Transverse colon (tissue), 4 donors: ENCODE results near the gene TP53BP1. TPM values are rescaled to one million over a fixed set of nuclear protein-coding genes. Genes with fewer than 3 reads are reported as not detected.

Source experiments
- DNase-seq: peaks from one replicate; pipeline ENCODE4 v3.0.0-alpha.2; 2019
- H3K27ac ChIP-seq, 4 donors: fragments of 200-600 bp; sonication (generic); 2 replicates each; pipeline ENCODE4 v1.5.1; 2016 to 2018; ENCODE audit warnings: inconsistent platforms in 4 of 4
- H3K27me3 ChIP-seq: fragments of 200-600 bp; sonication (generic); 2 replicates; pipeline ENCODE4 v1.5.1; 2017; ENCODE audit warnings: inconsistent platforms
- H3K36me3 ChIP-seq, 4 donors: fragments of 200-600 bp; sonication (generic); 2 replicates each; pipeline ENCODE4 v1.5.1; 2017 to 2019; ENCODE audit warnings: inconsistent platforms in 4 of 4
- H3K4me1 ChIP-seq, 4 donors: fragments of 200-600 bp; sonication (generic); 2 replicates each; pipeline ENCODE4 v1.5.1; 2017 to 2020; ENCODE audit warnings: inconsistent platforms in 4 of 4
- H3K4me3 ChIP-seq, 4 donors: fragments of 200-600 bp; sonication (generic); 1 replicate in 1 of 4; 2 replicates in 3 of 4; pipeline versions ENCODE4 v1.5.1 to v1.6.1; 2017 to 2019; ENCODE audit warnings: inconsistent platforms in 4 of 4
- H3K9me3 ChIP-seq, 2 donors: fragments of 200-600 bp; sonication (generic); 2 replicates each; pipeline ENCODE4 v1.5.1; 2017 to 2019; ENCODE audit warnings: inconsistent platforms in 2 of 2
- CTCF ChIP-seq, 5 experiments: fragments of 200-600 bp in 3 of 5; fragments of 450-650 bp in 2 of 5; sonication (generic) in 3 of 5; IDR thresholded peaks; 1 replicate in 2 of 5; 2 replicates in 3 of 5; pipeline ENCODE4 v1.5.1; 2016 to 2017; ENCODE audit warnings: antibody characterized with exemption in 5 of 5, inconsistent platforms in 3 of 5, mild to moderate bottlenecking in 2 of 5, moderate library complexity in 1 of 5
- EP300 ChIP-seq: sonication (generic); formaldehyde crosslinking; IDR thresholded peaks from one replicate; pipeline ENCODE4 v1.6.1; 2017; ENCODE audit warnings: antibody characterized with exemption, low read depth
- POLR2A ChIP-seq: fragments of 450-650 bp; IDR thresholded peaks from one replicate; pipeline ENCODE4 v1.6.1; 2016; ENCODE audit warnings: antibody characterized with exemption, mild to moderate bottlenecking, moderate library complexity
- POLR2AphosphoS5 ChIP-seq, 3 donors: sonication (generic); formaldehyde crosslinking; IDR thresholded peaks; one replicate each; pipeline ENCODE4 v1.6.1; 2016; ENCODE audit warnings: antibody characterized with exemption in 3 of 3
- WGBS, 2 donors: methylation state at CpG; one replicate each; pipeline ENCODE4 v1.1.5; 2018; ENCODE audit warnings: low coverage in 1 of 2; 5-methylcytosine and 5-hydroxymethylcytosine counted together
- in situ Hi-C, 4 donors: fragments of 200-750 bp; cut with MboI; loops; one replicate each; pipeline versions ENCODE4 v1.15.0 to v1.15.1; 2017; ENCODE audit warnings: low sequenced_read_pairs in 3 of 4, low pct_ligation_motif_present in 1 of 4, low pct_unique_long_range_greater_than_20kb in 1 of 4
- intact Hi-C: fragments of 100-400 bp; cut with DNase I; formaldehyde crosslinking; loops from one replicate; pipeline ENCODE4 v1.15.1; 2023; ENCODE audit warnings: low total_unique reads
- total RNA-seq, 4 donors: library from RNA; depleted of rRNA; stranded (reverse); fragments of >200 nt; gene quantifications; one replicate each; pipeline ENCODE4 v1.1.0, GENCODE V29; 2016

Gene TP53BP1
- total RNA-seq, 4 donors from 2014 or later = 25.1 to 40.8 (median 33.7) TPM

- WGBS, 2 donors = 91 to 95% methylated on average over 4 of the region's 4 CpGs
- Histone ChIP-seq H3K4me3 (no peak overlapping the region), H3K27me3 (no peaks in the 10 kb centered on the region), H3K36me3 (peaks cover 0 to 50% (median 23%) of the 10 kb centered on the region in 4 donors), H3K4me1 (no peaks in the 10 kb centered on the region), H3K9me3 (no peaks in the 10 kb centered on the region), H3K27ac (no peak overlapping the region)
- in situ Hi-C loops = no loop called here
- no peak for TF ChIP-seq POLR2A
- TF ChIP-seq EP300 = no peak
- no peak for TF ChIP-seq POLR2AphosphoS5 (IDR thresholded peaks at IDR 0.05)
- TF ChIP-seq CTCF (IDR thresholded peaks at IDR 0.05) = no peak
- DNase-seq = no peak
- intact Hi-C loops = no loop called here
Measured at GRCh38 chr15:43382310-43382709, 110.6 kb downstream of the TP53BP1 start.

- no peaks in the 10 kb centered on the region for H3K27me3 ChIP-seq
- no peak overlapping the region for H3K4me3 ChIP-seq
- no peaks in the 10 kb centered on the region for H3K9me3 ChIP-seq
- H3K4me1 ChIP-seq = no peaks in the 10 kb centered on the region
- DNase-seq = no peak
- in situ Hi-C loops (no loop called here), intact Hi-C loops (no loop called here)
- H3K36me3 ChIP-seq = peaks cover 0 to 20% (median 9%) of the 10 kb centered on the region in 4 donors
- TF ChIP-seq CTCF (IDR thresholded peaks at IDR 0.05) (no peak), POLR2A (no peak), POLR2AphosphoS5 (IDR thresholded peaks at IDR 0.05) (no peak), EP300 (no peak)
- H3K27ac ChIP-seq = no peak overlapping the region
Measured at GRCh38 chr15:43378601-43379000, 114.4 kb downstream of the TP53BP1 start.

- 81 to 97% methylated on average over 6 to 13 of the region's 13 CpGs for WGBS, 2 donors
- Histone ChIP-seq H3K36me3 (peaks cover 0 to 10% (median 0%) of the 10 kb centered on the region in 4 donors), H3K27ac (no peak overlapping the region), H3K27me3 (no peaks in the 10 kb centered on the region), H3K9me3 (no peaks in the 10 kb centered on the region), H3K4me3 (no peak overlapping the region), H3K4me1 (peaks cover 7 to 15% (median 11%) of the 10 kb centered on the region in 4 donors)
- peak; percentile 17 for DNase-seq
- in situ Hi-C loops = no loop called here
- TF ChIP-seq CTCF (IDR thresholded peaks at IDR 0.05) (peak; percentile 49 to 66 (median 58)), POLR2AphosphoS5 (IDR thresholded peaks at IDR 0.05) (no peak)
- intact Hi-C loops = no loop called here
Measured at GRCh38 chr15:43376017-43376705, 116.8 kb downstream of the TP53BP1 start.

GRCh38 chr15:43370975-43371974 is 121.7 kb downstream of the TP53BP1 start, which contains the start of the genes TUBGCP4 and ZSCAN29:
Gene TUBGCP4 (plus strand): TSS chr15:43371101. CDS start chr15:43371355, 254 bp downstream.
Gene ZSCAN29 (minus strand): TSS chr15:43371043. CDS start chr15:43369913, 1,130 bp downstream.
- peaks cover 0 to 7% (median 2%) of the 10 kb centered on the region in 4 donors for H3K36me3 ChIP-seq
- 2 to 26% methylated on average over 5 to 45 of the region's 66 CpGs for WGBS, 2 donors
- no peaks in the 10 kb centered on the region for H3K9me3 ChIP-seq
- peak within 1 kb of the TSS; percentile 80 to 85 (median 81) for H3K27ac ChIP-seq
- intact Hi-C loops = no loop called here
- peaks cover 7 to 32% (median 27%) of the 10 kb centered on the region in 4 donors for H3K4me1 ChIP-seq
- peak within 1 kb of the TSS; percentile 56 to 67 (median 67) for H3K4me3 ChIP-seq
- peak; percentile 81 for DNase-seq
- in situ Hi-C loops = no loop called here
- TF ChIP-seq CTCF (IDR thresholded peaks at IDR 0.05) (peak; percentile 2 to 61 (median 40)), EP300 (no peak), POLR2AphosphoS5 (IDR thresholded peaks at IDR 0.05) (peak in 2 of 3 donors; percentile 31 to 58), POLR2A (peak; percentile 59)
- no peaks in the 10 kb centered on the region for H3K27me3 ChIP-seq
